Hematopoietic multipotent progenitor cell (in vitro differentiated cells): Measurements from ENCODE around the gene COL15A1. TPM values are rescaled to one million over a fixed set of nuclear protein-coding genes. Genes with fewer than 3 reads are reported as not detected.

Source experiments
- DNase-seq, 3 donors: peaks; one replicate each; pipeline ENCODE4 v3.0.0-alpha.2; 2011 to 2015; ENCODE audit warnings: low read depth in 2 of 3, low spot score in 2 of 3
- total RNA-seq: library from RNA; depleted of rRNA; stranded (reverse); fragments of >200 nt; gene quantifications from one replicate; pipeline ENCODE4 v1.2.3, GENCODE V29; 2012

COL15A1 gene
- total RNA-seq, 1 donor: under 0.01 TPM

DNA sequence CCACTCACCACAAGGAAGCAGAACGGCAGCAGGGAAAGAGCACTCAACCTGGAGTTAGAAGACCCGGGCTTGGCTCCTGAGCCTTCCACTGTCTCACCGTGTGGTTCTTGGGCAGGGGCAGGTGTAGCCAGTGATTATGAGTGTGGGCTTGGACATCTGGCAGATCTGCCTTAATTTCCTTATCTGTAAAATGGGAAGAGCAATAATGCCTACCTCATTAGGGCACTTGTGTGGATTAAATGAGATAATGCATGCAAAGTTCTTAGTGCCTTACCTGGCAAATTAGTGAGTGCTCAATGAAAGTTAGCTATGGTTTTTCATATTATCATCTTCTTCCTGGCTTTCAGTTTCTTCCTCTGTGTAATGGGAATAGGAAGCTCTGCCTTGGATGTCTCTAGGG lies 28.1 kb upstream of the COL15A1 start:
- DNase-seq: no peak

DNA sequence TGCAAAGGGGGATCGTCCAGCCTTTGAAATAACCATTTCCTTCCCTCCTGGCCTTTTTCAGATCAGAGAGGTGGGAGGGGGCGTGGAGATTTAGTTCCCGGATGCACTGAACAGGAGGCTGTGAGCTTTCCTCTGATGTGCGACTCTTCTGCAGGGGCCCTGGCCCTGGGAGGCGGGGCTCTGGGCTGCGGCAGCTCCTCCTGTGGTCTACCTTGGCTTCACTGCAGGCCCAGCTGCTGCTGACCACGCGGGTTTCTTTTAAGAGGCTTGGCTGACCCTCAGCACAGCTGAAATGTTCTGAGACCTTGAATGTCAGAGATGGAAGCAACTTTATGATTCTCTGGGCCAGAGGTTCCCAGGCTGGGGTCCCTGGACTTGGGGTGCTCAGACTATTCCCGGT lies 27.0 kb upstream of the COL15A1 start:
- DNase-seq: no peak

DNA sequence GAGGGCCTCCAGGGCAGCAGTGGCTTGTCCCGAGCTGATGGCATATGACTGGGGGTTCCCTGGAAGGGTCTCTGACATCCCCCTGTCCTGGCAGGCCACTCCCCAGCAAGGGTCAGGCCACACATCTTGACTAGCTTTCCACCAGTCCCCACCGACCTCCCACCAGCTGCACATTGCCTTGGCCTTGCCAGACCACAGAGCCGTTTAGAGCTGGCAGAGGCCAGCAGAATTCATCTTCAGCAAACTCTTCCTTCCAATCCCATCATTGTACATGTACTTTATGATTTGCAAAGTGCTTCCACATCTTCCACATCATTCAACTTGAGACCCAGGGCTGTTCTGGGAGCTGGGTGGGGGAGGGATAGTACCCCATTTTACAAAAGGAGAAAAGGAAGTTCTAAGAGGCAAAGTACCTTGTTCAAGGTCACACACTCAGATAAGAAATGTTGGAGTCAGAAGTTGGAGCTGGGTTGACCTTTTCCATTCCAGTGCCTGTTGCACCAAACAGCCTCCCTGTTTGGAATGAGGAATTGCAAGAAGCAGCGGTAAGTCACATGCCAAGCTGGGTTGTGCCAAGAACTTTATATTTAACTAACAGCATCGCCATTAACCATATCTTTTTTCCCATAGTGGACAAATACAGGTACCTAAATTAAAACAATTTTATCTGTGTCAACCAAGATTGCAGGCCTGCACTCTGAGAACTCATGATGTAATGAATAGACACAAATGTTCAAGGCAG lies 25.8 kb upstream of the COL15A1 start:
- no peak for DNase-seq

DNA sequence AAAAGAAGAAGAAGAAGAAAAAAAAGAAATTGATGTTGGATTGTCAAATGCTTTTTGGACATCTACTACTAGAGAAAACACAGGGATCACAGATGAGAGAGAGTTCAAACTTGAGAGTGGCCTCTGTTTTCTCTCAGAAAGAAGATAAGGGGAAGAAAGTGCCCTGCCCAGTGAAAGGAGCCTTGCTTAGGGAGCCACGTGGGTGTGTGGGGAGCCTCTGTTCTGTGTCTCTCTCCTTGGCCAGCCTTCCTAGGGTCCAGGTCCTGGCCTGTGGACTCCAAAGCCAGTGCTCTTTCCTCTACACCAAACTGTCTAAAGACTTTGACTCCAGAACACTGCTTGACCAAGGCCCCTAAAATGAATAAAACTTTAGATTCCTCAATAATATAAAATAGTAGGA lies 22.0 kb upstream of the COL15A1 start:
- DNase-seq: no peak

DNA sequence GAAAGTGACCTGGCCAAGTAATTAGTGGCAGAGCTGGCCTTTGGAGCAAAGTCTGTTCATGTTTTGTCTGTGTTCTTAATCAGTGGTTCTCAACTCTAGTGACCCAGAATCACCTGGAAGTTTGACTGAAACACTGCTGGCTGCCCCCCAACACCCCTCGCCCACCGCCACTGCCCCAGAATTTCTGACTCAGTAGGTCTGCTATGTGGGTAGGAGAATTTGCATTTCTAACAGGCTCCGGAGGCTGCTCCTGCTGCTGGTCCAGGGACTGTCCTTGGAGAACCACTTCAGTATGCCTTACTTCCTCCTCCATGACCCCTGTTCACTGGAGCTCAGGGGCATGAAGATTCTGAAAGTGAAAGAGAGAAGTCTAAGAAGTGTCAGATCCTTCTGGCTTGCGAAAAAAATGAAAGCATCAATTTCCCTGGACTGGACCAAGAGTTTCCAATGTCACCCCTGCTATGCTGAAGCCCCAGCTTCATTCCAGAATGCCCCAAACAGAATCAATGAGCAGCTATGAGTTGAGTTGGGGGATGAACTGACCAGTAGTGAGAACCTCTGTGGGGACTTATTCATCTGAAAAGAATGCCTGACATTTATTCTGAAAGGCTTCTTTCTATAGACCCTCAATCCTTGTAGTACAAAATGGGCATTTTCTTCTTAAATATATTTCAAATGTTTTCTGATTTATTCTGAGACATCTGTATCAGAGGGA lies 20.8 kb upstream of the COL15A1 start:
- peak in 1 of 3 donors; percentile 14 for DNase-seq

DNA sequence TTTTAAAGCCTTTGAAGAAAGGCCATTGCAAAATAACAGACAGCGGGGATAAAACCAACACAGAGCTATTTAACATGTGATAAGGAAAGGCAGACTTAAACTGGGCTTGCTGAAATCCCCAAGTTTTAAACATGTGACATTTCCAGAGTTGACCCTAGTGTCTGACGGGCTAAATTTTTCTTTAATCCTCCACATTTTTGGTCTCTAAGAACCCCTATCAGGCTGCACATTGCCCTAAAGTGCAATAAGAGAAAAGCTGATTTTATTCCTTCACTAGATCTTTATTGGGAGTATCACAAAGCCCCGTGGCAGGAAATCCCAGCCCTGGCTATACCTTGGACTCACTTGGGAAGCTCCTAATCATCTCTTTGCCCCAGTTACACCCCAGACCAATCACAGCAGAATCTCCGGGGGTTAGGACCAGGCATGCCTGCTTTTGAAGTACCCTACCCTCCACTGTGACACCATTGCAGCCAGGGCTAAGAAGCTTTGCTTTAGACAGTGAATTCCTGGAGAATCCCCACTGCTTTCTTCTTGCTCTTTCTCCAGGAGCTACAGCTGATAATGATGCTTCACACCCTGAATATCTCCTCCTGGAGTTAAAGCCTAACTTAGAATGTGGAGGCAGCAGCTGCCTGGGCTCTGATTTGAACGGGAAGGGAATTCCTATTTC lies 20.1 kb upstream of the COL15A1 start:
- DNase-seq: no peak

DNA sequence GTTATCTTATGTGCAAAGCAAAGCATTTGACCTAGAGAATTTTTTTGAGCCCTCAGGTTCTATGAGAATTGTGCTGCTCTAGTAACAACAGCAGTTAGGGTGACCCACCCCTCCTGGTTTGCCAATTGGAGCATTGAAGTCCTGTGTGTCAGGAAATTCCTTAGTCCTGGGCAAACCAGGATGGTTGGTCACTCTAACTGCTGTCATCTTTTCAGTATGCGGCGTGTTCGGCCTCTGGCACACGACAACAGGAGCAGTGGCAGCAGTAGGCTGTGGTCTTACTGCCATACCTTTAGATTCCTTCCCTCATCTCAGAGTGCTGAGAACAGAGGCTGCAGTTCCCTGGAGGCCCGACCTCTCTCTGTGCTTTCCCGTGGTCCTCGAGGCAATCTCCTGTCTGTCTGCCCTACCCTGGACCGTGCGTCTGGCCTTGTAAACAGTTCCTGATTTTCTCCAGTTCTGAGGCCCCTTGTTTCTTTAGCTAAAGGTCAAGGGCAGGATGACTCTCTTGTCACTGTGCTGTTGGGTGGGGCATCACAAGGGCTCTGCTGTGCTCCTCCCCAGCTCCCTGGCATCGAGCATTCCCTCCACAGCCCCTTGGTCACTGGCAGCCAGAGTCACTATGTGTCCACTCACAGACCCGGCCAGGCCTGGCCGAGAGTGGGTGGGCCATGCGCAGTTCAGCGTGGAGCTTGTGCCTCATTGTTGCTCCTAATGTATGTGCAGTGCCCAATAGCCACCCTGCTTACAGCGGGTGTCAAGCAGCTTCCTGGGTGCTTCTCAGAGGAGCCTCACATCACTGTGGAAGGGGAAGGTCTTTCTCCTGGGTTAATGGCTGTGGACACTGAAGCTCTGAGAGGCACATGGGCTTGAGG lies 18.5 kb upstream of the COL15A1 start:
- DNase-seq: no peak

DNA sequence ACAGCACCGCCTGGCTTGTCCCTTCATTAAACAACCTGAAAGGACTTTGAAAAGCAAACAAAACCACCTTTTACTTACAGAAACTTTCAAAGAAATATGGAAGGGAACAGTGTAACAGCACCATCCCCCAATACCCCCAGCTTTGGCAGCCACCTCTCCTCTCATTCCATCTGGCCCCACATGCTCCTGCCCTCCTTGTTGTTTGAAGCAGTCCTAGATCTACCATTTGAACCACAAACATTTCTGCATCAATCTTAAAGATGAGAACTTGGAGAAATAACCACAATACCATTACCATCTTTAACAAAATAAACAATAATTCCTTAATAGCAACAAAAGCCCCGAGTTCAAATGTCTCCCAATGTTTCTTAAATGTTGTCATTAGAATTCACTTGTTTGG lies 17.8 kb upstream of the COL15A1 start:
- DNase-seq: no peak

DNA sequence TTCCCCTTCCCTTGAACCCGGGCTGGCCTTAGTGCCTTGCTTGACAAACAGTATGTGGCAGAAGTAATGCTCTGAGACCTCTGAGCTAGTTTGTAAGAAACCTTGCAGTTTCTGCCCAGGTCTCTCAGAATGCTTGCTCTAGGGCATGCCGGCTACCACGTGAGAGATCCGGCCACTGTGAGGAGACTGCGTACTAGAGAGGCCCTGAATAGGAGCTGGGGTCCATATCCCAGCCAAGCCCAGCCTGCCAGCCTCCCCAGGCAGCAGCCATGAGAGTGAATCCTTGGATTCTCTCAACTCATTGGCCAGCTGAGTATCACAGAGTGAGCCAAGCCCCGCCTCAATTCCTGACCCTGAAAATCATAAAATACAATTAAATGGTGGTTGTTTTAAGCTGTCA lies 16.0 kb upstream of the COL15A1 start:
- no peak for DNase-seq

DNA sequence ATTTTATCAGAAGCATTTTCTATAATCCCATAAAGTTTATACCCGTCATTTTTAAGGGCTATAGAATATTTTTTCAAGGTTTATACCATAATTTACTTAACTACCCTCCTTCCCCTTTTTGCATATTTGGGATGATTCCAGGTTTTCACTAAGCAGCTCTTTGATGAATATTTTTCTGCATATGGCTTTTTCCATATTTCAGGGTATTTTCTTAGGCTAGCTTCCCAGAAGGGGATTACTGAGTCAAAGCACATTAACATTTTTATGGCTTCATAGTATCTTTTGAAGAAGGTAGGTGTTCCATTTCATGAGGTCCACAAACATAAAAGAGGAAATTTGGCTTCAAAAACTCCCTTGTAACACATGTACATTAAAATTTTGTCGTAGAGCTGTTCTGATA lies 14.6 kb upstream of the COL15A1 start:
- DNase-seq: no peak

DNA sequence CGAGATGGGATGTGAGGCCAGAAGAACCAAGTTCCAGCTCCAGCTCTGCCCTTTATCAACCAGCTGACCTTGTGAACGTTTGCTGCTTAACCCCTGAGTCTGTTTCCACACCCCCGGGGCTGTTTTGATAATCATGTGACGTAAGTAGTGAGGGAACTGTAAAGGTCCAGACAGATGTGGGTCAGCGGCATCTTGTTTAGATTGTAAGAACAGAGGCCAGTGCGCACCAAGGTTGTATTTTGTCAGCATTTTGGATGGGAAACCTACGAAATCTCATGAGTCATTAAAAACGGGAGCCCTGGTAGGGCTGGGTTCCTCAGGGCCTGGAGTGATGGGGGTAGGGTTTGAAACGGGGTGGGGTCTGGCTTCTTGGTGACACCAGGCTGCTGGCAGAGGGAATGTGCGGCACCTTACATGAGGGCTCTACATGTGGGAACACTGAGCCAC lies 13.8 kb upstream of the COL15A1 start:
- no peak for DNase-seq

DNA sequence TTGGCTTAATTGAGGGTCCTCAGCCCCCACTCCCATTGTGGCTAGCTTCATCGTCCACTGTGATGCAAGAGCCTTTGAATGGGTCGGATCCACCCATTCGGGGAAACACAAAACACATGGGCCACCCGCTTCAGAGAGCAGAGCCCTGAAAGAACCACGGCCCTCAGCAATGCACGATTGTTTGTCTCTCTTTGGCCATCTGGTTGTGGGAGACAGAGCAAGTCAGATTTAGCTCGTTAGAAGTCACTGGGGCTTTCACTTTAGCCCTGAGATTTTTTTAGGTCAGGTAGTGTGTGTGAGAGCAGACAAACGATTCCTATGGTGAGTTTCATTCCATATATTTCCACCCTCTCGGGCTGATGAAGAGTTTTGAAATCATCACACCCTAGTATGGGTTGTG lies 12.9 kb upstream of the COL15A1 start:
- DNase-seq: no peak

DNA sequence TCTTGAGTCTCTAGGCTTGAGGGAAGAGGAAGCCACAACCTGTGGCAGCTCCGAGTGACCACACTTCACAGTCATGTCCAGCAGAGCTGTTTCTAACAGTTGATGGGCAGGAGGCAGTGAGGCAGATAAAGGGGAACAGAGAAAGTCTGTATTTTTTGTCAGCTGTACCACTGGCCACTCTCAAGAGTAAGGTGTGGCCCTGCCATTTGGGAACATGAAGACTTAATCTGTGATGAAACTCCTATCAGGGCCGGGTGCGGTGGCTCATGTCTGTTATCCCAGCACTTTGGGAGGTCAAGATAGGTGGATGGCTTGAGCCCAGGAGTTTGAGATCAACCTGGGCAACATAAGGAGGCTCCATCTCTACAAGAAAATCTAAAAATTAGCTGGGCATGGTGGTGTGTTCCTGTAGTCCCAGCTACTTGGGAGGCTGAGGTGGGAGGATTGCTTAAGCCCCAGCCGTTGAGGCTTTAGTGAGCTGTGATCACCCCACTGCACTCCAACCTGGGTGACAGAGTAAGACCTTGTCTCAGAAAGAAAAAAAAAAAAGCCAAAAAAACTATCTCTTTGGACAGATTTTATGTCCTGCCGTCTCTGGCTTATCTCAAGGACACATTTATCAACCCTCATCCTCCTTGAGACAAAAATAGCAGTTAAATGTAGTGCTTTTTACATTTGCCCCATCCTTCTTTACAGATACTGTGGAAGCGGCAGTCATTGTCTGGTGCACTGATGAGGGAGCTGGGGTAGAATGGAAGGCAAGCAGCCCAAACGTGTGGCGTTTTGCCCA lies 11.9 kb upstream of the COL15A1 start:
- no peak for DNase-seq

DNA sequence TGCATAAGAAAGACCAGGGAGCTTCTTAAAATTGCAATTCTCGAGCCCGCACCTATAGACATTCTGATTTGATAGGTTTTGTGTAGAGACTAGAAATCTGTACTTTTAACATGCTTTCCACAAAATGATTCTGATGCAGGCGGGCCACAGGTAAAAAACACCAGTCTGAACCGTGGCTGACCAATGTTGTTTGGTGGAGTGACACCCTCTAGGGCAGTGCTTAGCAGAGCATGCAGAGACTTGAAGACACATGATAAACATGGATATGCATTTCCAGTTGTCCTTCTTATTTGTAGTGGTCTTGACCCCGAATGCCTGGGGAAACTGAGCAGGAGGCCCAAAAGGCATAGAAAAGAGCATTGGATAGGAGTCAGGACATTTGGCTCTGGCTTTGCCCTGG lies 10.5 kb upstream of the COL15A1 start:
- DNase-seq: no peak

DNA sequence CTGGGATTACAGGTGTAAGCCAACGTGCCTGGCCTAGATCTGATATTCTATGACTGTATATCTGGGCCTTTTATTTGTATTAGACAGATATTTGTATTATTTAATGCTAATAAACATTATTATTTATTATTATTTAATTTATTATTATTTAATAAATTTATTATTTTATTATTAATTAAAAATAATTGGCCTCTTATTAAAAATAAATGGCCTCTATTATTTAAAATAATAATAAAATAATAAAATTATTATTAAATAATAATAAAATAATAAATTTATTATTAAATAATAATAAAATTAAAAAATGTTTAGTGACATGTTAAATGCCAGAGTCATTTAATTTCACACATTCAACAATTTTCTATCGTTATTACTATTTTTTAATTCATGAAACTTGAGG lies 9.8 kb upstream of the COL15A1 start:
- no peak for DNase-seq

DNA sequence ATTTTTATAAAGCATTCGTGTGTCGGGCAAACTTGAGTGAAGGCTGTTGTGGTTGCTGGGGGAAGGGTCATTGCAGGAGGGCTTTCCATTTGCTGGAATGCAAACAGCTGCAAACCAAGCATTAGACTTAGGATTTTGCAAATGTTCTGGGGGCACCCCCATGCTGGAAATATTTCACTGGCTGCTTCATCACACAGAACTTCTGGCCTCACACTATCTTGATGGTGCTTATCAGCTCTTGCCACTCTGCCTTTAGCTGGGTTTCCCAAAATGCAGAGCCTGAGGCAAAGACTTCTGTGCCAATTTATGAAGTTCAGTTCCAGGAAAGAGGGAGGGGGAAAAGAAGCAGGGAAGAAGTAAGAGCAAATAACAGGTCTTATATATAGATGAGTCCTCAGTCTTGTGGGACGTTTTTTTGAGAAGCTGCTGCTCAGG lies 8.6 kb upstream of the COL15A1 start:
- DNase-seq: no peak

DNA sequence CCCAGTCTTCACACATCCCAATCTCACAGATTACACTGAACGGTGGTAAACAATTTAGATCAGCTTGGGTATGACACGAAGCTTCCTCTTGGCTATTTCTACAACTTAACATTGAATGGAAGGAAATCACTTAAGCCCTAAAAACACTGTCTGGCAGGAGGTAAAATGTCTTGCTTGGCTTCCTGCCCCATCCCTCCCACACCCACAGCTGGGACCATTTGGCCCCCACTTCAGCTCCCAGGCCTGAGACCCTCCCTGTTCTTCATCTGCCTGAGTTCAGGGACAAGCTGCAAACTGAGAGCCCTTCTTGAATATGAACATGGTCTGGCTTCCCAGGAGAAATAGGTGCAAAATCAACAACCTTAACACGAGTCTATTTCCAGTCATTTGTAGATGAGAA lies 3.4 kb upstream of the COL15A1 start:
- DNase-seq: no peak

DNA sequence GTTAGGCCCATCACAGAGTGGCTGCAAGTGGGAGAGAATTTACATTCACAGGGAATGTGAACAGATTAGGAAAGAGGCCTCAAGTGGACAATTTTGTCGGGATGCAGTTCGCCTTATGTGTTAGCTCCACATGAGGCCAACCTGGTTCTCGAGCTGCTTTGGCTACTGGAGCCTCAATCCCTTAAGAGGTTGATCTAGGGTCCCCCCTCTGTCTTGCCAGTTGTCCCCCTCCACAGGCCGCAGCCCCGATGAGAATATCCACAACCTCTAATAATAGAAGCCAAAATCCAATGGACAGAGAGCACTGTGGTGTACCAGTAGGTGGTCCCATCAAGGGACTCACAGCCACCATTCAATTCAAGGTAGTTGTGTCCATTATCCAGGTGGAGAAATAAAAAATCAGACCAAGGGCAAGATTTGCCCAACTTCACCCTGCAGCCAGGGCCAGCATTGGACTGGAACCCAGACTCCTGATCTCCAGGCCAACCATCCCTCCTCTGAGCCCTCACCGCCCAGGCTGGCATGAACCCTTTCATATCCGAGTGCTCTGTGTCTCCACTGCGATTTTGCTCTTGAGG lies 1.7 kb upstream of the COL15A1 start:
- no peak for DNase-seq

DNA sequence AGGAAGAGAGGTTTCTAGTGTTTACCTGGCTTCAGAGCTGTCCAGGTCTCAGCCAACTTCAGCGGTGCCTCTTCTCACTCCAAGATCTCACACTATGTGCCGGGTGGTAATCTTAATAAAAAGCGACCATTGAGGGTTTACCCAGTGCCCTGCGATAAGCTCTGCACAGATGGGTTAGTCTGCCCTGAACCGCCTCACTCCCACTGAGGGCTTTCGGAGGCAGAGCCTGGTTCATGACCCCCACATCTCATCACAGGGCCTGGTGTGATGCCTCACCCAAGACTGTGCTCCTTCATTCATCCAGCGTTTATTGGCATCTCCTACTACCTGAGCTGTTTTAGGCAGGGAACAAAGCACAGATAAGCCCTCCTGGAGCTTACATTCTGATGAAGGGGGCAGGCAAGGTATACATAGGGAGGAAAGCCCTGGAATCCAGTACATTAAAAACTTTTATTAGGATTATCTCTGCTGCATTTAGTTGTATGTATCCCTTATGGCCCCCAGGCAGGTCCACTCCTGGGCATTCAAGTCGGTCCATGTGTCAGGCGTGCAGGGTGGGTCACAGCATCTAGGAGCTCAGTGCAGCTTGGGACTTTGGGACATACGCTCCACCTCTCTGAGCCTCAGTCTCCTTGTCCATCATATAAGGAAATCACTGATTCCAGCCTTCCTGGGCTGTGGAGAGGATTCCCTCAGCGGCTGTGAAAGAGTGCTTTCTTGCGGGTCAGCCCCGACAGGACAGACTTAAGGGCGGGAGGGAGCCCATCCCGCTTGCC lies 613 bp upstream of the COL15A1 start:
- no peak for DNase-seq
